ENCODE results near the gene SMYD2.

SMYD2 gene

GRCh38 chr1:214328770-214329469 is 48.0 kb downstream of the SMYD2 start:
- DNase-seq (ENCODE audit: low read depth in 2 of 2), result peak; percentile 61 to 71

- no peak for DNase-seq (ENCODE audit: low read depth in 2 of 2)
Measured at GRCh38 chr1:214329470-214330220, 48.7 kb downstream of the SMYD2 start.

GRCh38 chr1:214330222-214330621 is 49.3 kb downstream of the SMYD2 start:
- no peak for DNase-seq (ENCODE audit: low read depth in 2 of 2)

DNA sequence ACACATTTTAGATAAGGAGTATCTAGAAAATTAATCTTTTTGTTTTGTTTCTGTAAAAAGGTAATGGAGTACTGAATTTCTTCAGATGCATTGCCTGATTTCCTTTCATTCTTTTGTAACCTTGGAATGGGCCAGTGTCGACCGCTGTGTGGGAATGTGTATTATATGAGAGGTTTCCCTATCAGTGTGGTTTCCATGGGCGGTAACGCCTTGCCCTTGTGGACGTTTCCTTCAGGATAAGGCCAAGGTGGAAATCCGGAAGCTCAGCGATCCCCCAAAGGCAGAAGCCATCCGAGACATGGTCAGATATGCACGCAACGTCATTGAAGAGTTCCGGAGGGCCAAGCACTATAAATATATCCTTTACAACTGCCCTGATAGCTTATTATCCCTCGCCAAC is 49.8 kb downstream of the SMYD2 start:
- no peak for DNase-seq (ENCODE audit: low read depth in 2 of 2)

DNA sequence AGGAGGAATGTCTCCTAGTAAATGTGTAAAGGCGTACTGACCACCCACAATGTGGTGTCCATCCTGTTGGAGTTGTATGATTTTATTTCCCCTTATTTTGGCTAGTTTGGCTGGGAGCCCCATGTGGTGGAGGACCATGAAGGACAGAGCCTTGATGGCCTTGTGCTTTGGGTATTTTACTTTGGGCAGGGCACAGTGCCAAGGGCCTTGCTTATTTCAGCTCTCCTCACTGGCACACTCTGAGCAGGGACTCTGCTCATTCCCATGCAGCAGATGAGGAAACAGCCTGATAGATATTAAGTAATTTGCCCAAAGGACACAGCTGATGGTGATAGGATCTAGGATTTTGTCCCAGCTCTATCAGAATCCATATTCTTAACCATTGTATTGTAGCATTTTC is 50.2 kb downstream of the SMYD2 start:
- DNase-seq (ENCODE audit: low read depth in 2 of 2), result no peak

DNA sequence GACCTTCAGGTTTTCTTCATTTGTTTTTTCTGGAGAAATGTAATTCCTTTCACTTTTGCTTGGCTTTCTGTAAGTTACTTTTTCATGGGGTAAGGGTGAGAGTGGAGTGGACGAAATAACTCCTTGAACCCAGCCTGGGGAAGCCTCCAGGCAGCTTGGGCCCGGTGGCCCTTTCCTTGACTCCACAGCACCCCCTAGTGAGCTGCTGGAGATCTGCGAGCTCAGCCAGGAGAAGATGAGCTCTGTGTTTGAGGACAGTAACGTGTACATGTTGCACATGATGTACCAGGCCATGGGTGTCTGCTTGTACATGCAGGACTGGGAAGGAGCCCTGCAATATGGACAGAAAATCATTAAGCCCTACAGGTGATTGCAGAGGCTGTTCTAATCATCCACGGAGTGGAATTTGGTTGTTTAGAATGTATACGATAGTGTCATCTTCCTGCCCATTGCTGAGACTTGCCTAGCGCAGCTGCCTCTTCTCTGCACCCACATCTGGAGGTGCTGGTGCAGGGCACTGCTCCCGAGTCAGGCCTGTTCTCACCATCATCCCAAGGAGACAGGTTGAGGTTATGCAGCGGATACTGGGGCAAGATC is 51.0 kb downstream of the SMYD2 start:
- peak; percentile 23 to 36 for DNase-seq (ENCODE audit: low read depth in 2 of 2)

DNA sequence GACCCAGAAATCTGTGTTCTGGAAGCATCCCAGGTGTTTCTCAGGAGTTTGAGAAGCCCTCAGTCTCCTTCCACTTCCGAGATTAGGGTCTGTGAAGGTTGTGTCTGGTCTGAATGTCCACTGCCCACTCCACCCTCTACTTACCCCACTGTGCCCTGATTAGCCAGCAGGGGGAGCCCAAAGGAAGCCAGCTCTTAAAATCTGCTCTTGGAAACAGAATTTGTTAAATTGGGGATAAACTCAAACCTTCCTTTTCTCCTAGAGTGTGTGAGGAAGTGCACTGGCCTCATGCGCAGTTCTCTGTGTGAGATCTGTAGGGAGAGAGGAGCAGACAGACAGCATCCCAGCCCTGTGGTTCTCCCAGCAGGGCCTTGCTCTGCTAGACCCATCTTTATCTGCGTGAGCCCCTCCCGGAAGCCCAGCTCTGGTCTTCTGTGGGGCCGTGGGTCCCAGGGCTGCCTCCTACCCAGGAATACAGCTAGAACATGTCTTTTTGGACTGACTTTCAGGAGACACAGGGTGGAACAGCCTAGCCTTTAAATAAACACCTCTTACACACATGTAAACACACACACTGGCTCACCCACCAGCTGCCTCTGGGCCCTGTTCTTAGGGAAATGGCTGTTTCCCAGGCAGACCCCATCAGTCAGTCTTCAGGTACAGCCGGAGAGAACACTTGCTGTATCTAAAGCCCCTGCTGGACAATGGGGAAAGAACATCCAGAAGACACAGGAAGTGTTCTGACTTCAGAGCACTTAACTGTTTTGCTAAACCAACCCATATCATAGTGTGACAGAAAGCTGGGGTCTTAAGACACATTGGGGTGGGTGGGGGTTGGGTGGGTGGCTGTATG is 52.2 kb downstream of the SMYD2 start:
- peak; percentile 12 to 21 for DNase-seq (ENCODE audit: low read depth in 2 of 2)

DNA sequence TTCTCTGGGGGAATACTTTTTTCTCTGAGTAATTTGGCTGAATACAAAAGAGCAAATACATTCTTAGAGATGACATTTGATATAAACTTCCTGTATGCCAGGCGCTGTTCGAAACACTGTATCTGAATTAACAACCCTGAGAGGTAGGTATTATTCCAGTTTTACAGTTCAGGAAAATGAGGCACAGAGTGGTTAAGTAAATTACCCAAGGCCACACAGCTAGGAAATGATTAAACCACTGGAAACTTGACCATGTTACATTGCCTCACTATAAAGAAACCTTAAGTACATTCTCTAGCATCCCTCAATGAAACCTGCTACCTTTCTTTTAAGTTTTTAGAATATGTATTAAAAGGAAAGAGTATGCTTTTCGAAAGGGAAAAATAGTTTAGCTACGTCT is 54.6 kb downstream of the SMYD2 start:
- no peak for DNase-seq (ENCODE audit: low read depth in 2 of 2)

GRCh38 chr1:214337015-214337414 is 56.1 kb downstream of the SMYD2 start:
- no peak for DNase-seq (ENCODE audit: low read depth in 2 of 2)

DNA sequence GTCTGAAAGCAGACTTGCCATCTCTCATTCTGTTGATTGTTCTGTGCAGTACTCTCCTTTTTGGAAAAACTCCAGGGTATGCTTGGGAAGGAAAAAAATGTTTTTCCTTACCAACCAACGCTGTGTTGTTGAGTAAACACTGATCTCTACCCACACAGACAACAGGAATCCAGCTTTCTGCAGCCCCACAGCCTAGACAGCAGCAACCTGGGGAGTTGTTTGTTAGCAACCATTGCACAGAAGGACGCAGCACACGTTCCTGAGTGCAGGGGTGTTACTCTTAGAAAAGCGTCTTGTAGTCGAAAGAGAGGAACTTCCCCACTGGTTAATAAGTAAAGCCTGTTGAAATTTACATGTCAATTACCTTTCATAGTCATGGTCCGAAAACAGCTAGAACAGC is 56.6 kb downstream of the SMYD2 start:
- DNase-seq (ENCODE audit: low read depth in 2 of 2), result no peak

- no peak for DNase-seq (ENCODE audit: low read depth in 2 of 2)
Measured at GRCh38 chr1:214338212-214338611, 57.3 kb downstream of the SMYD2 start.

DNA sequence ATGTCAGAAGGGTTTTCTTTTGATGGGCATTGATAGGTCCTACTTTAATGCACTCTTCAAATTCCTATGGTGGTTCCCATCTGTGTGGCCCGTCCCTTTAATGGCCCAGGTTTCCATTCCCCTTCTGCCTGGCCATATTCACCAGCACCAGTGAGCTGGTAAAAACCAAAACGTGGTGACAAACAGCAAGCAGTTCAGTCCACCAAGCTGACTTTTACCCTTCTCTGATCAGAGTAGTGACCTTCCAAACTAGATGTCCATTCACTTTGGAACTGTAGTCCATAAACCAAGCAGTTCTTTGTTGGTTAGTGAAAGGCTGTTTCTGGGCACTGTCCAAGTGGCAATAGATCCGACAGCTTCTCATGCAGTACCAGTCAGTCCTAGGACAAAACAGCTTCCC is 60.5 kb downstream of the SMYD2 start:
- DNase-seq (ENCODE audit: low read depth in 2 of 2), result no peak

DNA sequence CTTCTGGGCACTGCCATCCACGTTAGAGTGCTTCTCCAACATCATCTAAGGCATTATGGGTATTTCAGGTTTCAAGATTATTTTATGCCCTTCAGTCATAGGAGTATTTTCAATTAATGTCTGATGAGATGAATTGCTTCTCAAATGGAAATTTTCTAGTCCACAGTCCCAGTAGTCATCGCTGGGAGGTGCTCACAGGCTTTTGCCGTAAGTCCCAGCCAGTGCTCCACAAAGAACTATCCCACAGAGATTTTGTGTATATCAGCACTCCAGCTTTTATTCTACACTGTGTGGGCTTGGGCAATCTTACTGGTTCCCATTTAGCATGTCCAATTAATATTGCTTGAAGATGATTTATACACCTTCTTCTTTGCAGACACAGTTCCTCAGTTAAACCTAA is 61.0 kb downstream of the SMYD2 start:
- DNase-seq (ENCODE audit: low read depth in 2 of 2), result no peak

DNA sequence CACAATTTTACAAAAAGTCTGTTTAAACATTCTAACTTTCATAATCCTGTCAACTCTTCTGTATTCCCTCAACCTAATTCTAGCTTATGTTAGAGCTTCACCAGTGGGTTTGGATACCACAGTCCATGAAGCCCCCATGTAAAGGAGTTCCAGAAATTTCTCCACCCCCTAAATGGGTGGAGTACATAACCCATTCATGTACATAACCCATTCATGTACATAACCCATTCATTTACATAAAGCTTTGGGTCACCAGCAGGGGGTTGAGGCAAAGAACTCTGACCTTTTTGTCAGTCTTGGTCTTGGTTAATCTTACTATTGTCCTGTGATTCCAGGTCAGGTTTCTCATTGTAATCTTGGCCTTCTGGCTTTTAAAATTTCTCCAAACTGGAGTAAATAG is 61.6 kb downstream of the SMYD2 start:
- no peak for DNase-seq (ENCODE audit: low read depth in 2 of 2)

GRCh38 chr1:214344897-214345296 is 63.9 kb downstream of the SMYD2 start:
- no peak for DNase-seq (ENCODE audit: low read depth in 2 of 2)

GRCh38 chr1:214349008-214349407 is 68.0 kb downstream of the SMYD2 start:
- no peak for DNase-seq (ENCODE audit: low read depth in 2 of 2)

- no peak for DNase-seq (ENCODE audit: low read depth in 2 of 2)
Measured at GRCh38 chr1:214349781-214350180, 68.8 kb downstream of the SMYD2 start.

DNA sequence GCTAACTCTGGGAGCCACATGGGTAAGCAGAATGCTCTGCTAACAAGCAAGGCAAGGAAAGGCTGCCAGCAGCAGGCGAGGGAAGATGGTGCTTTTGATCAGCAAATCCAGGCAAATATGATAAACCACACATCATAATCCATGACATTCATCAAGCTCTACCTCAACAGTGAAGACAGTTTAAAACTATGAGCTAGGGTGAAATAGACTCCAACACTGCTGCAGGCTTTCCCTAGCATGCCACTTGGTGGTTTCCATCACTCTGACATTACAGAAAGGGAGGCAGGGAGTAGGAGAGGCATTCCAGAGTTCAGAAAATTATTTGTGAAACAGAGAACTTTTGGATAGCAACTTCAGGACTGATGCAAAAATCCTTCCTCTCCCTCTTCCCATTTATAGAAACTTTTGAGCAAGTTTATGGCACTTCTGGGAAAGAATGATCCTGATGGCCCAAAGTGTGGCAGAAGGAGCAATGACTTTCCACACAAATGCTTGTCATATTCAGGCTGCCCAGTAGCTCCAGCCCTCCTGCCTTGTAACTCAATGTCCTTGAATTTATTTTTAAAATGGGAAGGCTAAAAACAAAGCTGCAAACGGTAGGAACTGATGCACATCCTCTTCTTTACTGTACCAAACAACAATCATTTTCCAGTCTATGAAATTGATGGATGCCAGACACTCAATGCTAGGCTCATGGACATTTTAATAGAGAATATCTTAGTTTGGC is 70.8 kb downstream of the SMYD2 start:
- no peak for DNase-seq (ENCODE audit: low read depth in 2 of 2)

GRCh38 chr1:214352838-214353237 is 71.9 kb downstream of the SMYD2 start:
- no peak for DNase-seq (ENCODE audit: low read depth in 2 of 2)

DNA sequence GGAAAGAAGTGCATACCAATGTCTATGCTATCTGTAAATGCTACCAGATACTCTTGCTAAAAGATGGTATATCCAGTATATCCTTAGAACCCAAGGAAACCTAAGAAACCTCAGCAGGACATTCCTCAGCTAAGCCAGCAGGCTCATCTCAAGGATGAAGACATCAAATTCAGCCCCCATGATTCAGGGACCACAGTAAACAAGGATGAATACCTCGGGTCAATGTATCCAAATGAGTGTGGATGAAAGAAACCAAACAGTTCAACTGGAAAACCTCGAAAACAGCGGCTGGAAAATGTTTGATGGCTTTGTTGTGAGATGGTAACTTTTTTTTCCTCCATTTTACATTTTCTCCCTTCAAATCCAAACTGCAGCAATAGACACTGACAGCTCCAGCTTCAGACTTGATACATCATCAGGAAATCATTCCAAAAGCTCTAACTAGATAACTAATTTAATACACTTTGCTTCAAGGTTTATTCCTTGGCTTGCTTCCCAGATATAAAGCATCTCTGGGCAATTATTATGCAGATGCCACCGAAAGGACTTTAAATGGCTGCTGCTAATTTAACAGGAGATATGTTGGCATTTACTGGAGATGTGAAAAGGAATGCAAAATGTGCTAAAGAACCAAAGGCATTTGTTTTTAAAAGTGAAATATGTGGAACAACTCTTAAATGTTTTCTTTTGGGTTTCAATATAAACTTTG is 73.6 kb downstream of the SMYD2 start:
- DNase-seq (ENCODE audit: low read depth in 2 of 2), result no peak

DNA sequence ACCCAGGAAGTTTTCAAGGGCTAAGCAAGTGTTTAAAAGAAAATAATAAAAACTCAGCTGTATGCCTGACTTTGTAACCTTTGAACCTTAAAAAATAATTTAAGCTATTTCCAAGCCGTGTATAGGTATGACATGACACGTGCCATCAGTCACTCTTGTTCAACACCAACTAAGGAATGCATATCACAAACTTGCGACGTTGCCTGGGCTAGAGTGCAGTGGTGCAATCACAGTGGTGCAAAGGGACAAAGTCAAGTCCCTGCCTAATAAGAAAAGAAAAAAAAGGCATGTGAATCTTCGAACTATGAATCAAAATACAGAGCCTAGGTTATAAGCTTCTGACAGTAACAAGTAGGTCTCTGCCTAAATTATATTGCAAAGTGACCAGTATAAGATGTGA is 79.2 kb downstream of the SMYD2 start:
- DNase-seq (ENCODE audit: low read depth in 2 of 2), result no peak
